Transverse colon (tissue), 4 donors: ENCODE measurements around the gene AP3B1. TPM values are rescaled to one million over a fixed set of nuclear protein-coding genes. Genes with fewer than 3 reads are reported as not detected.

Experiments
- DNase-seq: peaks from one replicate; pipeline ENCODE4 v3.0.0-alpha.2; 2019
- H3K27ac ChIP-seq, 4 donors: fragments of 200-600 bp; sonication (generic); 2 replicates each; pipeline ENCODE4 v1.5.1; 2016 to 2018; ENCODE audit warnings: inconsistent platforms in 4 of 4
- H3K27me3 ChIP-seq: fragments of 200-600 bp; sonication (generic); 2 replicates; pipeline ENCODE4 v1.5.1; 2017; ENCODE audit warnings: inconsistent platforms
- H3K36me3 ChIP-seq, 4 donors: fragments of 200-600 bp; sonication (generic); 2 replicates each; pipeline ENCODE4 v1.5.1; 2017 to 2019; ENCODE audit warnings: inconsistent platforms in 4 of 4
- H3K4me1 ChIP-seq, 4 donors: fragments of 200-600 bp; sonication (generic); 2 replicates each; pipeline ENCODE4 v1.5.1; 2017 to 2020; ENCODE audit warnings: inconsistent platforms in 4 of 4
- H3K4me3 ChIP-seq, 4 donors: fragments of 200-600 bp; sonication (generic); 1 replicate in 1 of 4; 2 replicates in 3 of 4; pipeline versions ENCODE4 v1.5.1 to v1.6.1; 2017 to 2019; ENCODE audit warnings: inconsistent platforms in 4 of 4
- H3K9me3 ChIP-seq, 2 donors: fragments of 200-600 bp; sonication (generic); 2 replicates each; pipeline ENCODE4 v1.5.1; 2017 to 2019; ENCODE audit warnings: inconsistent platforms in 2 of 2
- EP300 ChIP-seq: sonication (generic); formaldehyde crosslinking; IDR thresholded peaks from one replicate; pipeline ENCODE4 v1.6.1; 2017; ENCODE audit warnings: antibody characterized with exemption, low read depth
- POLR2A ChIP-seq: fragments of 450-650 bp; IDR thresholded peaks from one replicate; pipeline ENCODE4 v1.6.1; 2016; ENCODE audit warnings: antibody characterized with exemption, mild to moderate bottlenecking, moderate library complexity
- POLR2AphosphoS5 ChIP-seq, 3 donors: sonication (generic); formaldehyde crosslinking; IDR thresholded peaks; one replicate each; pipeline ENCODE4 v1.6.1; 2016; ENCODE audit warnings: antibody characterized with exemption in 3 of 3
- whole genome bisulfite sequencing, 2 donors: methylation state at CpG; one replicate each; pipeline ENCODE4 v1.1.5; 2018; ENCODE audit warnings: low coverage in 1 of 2; 5-methylcytosine and 5-hydroxymethylcytosine counted together
- in situ Hi-C, 4 donors: fragments of 200-750 bp; cut with MboI; loops; one replicate each; pipeline versions ENCODE4 v1.15.0 to v1.15.1; 2017; ENCODE audit warnings: low sequenced_read_pairs in 3 of 4, low pct_ligation_motif_present in 1 of 4, low pct_unique_long_range_greater_than_20kb in 1 of 4
- intact Hi-C: fragments of 100-400 bp; cut with DNase I; formaldehyde crosslinking; loops from one replicate; pipeline ENCODE4 v1.15.1; 2023; ENCODE audit warnings: low total_unique reads
- total RNA-seq, 4 donors: library from RNA; depleted of rRNA; stranded (reverse); fragments of >200 nt; gene quantifications; one replicate each; pipeline ENCODE4 v1.1.0, GENCODE V29; 2016
- TF ChIP-seq, protein P1 (sequence below), 5 experiments: fragments of 200-600 bp in 3 of 5; fragments of 450-650 bp in 2 of 5; sonication (generic) in 3 of 5; IDR thresholded peaks; 1 replicate in 2 of 5; 2 replicates in 3 of 5; pipeline ENCODE4 v1.5.1; 2016 to 2017; ENCODE audit warnings: antibody characterized with exemption in 5 of 5, inconsistent platforms in 3 of 5, mild to moderate bottlenecking in 2 of 5, moderate library complexity in 1 of 5

Gene AP3B1
- total RNA-seq, 4 donors from 2014 or later: 45.7 to 61.3 (median 53.4) TPM

DNA sequence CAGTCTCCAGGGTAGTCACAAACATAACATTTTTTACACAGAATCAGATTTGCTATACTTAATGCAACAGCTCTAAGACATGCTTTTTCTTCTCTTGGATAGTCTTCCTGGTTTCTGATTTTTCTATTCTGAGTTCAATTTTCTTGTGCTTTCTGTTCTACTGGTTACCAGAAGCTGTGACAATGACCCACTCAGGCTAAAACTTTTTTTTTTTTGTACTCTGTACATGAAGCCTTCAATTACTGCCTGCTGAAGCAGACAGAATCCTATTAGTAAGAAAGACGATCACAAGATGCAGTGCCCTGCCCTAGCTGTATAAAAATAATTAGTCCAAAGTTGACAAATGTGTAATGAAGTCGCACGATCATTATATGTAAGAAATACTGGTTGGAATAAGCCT lies 287.3 kb downstream of the AP3B1 start:
- no peaks in the 10 kb centered on the region for H3K4me1 ChIP-seq
- in situ Hi-C loops (loop anchor here in 1 of 4 donors (25.0 kb wide), 1 partner anchor 370 kb away; the partner anchor contains the start of gene OTP), intact Hi-C loops (loop anchor here (5.0 kb wide), 1 partner anchor 1300 kb away; no protein-coding TSS in a partner anchor)
- no peaks in the 10 kb centered on the region for H3K27me3 ChIP-seq
- H3K9me3 ChIP-seq: no peaks in the 10 kb centered on the region
- no peaks in the 10 kb centered on the region for H3K36me3 ChIP-seq
- no peak for DNase-seq
- H3K27ac ChIP-seq: no peak overlapping the region
- H3K4me3 ChIP-seq: no peak overlapping the region
- TF ChIP-seq POLR2AphosphoS5 (IDR thresholded peaks at IDR 0.05): no peak
- WGBS, 2 donors: 91 to 92% methylated on average over 3 of the region's 3 CpGs

DNA sequence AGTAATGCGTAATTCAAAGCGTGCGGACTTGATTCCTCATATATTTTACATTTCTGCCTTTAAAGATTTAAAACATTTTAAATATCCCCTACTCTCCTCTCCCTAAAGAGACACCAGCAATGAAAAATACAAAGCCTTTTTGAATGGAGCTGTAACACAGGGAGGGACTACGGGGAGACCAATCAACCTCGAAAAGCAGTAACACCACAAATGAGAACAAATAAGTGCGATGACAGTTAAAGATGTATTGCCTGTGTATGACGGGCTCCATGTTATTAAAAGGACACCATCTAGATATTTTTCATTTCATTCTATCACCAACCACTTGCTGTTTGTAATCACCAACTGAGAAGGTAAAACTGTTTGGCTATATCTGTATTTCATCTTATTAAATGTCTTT lies 288.0 kb downstream of the AP3B1 start:
- intact Hi-C loops (loop anchor here (5.0 kb wide), 1 partner anchor 1299 kb away; no protein-coding TSS in a partner anchor), in situ Hi-C loops (loop anchor here in 1 of 4 donors (25.0 kb wide), 1 partner anchor 369 kb away; the partner anchor contains the start of gene OTP)
- no peaks in the 10 kb centered on the region for H3K9me3 ChIP-seq
- H3K4me1 ChIP-seq: no peaks in the 10 kb centered on the region
- TF ChIP-seq POLR2AphosphoS5 (IDR thresholded peaks at IDR 0.05) (no peak), EP300 (no peak), POLR2A (no peak)
- TF ChIP-seq, protein P1, sequence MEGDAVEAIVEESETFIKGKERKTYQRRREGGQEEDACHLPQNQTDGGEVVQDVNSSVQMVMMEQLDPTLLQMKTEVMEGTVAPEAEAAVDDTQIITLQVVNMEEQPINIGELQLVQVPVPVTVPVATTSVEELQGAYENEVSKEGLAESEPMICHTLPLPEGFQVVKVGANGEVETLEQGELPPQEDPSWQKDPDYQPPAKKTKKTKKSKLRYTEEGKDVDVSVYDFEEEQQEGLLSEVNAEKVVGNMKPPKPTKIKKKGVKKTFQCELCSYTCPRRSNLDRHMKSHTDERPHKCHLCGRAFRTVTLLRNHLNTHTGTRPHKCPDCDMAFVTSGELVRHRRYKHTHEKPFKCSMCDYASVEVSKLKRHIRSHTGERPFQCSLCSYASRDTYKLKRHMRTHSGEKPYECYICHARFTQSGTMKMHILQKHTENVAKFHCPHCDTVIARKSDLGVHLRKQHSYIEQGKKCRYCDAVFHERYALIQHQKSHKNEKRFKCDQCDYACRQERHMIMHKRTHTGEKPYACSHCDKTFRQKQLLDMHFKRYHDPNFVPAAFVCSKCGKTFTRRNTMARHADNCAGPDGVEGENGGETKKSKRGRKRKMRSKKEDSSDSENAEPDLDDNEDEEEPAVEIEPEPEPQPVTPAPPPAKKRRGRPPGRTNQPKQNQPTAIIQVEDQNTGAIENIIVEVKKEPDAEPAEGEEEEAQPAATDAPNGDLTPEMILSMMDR (IDR thresholded peaks at IDR 0.05): no peak
- no peak overlapping the region for H3K27ac ChIP-seq
- no peak overlapping the region for H3K4me3 ChIP-seq
- no peaks in the 10 kb centered on the region for H3K36me3 ChIP-seq
- WGBS, 2 donors: 93 to 97% methylated on average over 7 of the region's 7 CpGs
- no peaks in the 10 kb centered on the region for H3K27me3 ChIP-seq
- DNase-seq: no peak

DNA sequence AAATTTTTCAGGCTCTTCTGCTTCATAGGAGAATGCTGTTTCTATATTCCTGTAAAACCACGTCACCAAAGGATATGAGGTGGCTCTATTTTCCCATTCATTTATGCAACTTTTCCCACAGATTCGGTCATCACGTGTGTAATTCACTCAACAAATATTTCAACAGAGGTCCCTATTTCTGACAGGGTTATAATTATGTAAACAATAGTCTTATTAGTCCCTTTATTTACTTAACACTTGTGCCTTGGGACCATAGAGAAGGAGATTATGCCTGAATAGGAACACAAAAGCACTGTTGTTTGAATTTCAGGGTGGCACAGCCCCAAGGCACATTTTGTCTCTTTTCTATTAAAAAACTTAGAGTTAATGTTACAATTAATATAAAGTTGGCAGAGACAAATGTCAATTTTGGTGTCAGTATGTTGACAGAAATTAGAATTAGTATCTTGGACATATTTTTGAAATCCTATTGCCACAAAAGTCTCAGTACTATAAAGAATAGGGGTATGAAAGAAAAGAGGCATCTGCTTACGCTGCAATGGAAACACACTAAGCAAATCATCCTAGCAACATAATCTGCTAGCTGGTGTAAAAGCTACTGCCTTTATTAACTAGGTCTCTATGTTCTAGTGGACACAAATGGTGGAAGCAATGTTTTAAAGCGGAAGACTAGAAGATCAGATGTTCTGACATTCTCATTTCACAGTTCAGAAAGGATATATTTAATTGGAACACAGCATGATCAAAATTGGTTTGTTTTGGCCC lies 289.3 kb downstream of the AP3B1 start:
- in situ Hi-C loops: loop anchor here in 1 of 4 donors (25.0 kb wide), 1 partner anchor 368 kb away; the partner anchor contains the start of gene OTP
- Histone ChIP-seq H3K4me3 (no peak overlapping the region), H3K27ac (no peak overlapping the region), H3K4me1 (no peaks in the 10 kb centered on the region), H3K27me3 (no peaks in the 10 kb centered on the region), H3K36me3 (no peaks in the 10 kb centered on the region), H3K9me3 (no peaks in the 10 kb centered on the region)
- intact Hi-C loops: loop anchor here (5.0 kb wide), 1 partner anchor 1298 kb away; no protein-coding TSS in a partner anchor
- TF ChIP-seq EP300 (no peak), POLR2AphosphoS5 (IDR thresholded peaks at IDR 0.05) (no peak), POLR2A (no peak)
- TF ChIP-seq, protein P1 (IDR thresholded peaks at IDR 0.05): no peak
- no peak for DNase-seq
- 86% methylated on average over 5 of the region's 5 CpGs for WGBS, 2 donors

DNA sequence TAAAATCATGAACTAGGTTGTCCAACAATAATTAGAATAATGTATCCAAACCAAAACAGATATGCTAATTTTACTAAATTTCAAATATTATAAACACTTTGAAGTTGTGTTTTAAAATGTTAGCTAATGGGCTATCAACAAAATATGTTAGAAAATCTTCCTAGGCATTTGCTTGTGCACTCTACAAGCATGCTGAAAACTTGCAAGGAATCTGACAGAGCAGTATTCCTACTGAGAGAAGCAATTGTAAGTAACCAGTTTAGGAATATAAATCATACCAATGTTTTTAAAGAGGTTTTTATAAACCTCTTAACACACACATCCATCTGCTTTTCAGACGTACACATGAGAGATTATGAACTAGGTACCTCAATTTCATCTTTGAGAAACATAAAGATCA lies 289.9 kb downstream of the AP3B1 start:
- intact Hi-C loops: no loop called here
- no peak for DNase-seq
- no peaks in the 10 kb centered on the region for H3K9me3 ChIP-seq
- no peak overlapping the region for H3K27ac ChIP-seq
- TF ChIP-seq, protein P1 (IDR thresholded peaks at IDR 0.05): no peak
- TF ChIP-seq POLR2AphosphoS5 (IDR thresholded peaks at IDR 0.05) (no peak), POLR2A (no peak), EP300 (no peak)
- H3K27me3 ChIP-seq: no peaks in the 10 kb centered on the region
- in situ Hi-C loops: loop anchor here in 1 of 4 donors (25.0 kb wide), 1 partner anchor 367 kb away; the partner anchor contains the start of gene OTP
- no peaks in the 10 kb centered on the region for H3K4me1 ChIP-seq
- no peak overlapping the region for H3K4me3 ChIP-seq
- no peaks in the 10 kb centered on the region for H3K36me3 ChIP-seq
- WGBS, 2 donors: 88% methylated on average over 1 of the region's 1 CpG
